AG09319 (cell line): ENCODE data around the gene CCNYL1.
"Not testable (repeated sequence)": the region's sequence is repeated elsewhere in the genome, so short reads cannot be mapped to it uniquely, and the experiment has no call there.

Experiments used
- DNase-seq: peaks from one replicate; pipeline ENCODE4 v3.0.0-alpha.2; 2010; ENCODE audit warnings: low read depth; ENCODE audit errors: extremely low read depth
- TF ChIP-seq, protein P1 (sequence below): IDR thresholded peaks from 2 replicates; pipeline ENCODE4 v1.5.1; 2011; ENCODE audit warnings: low read depth, mild to moderate bottlenecking, inconsistent platforms, low read length, moderate library complexity

Gene CCNYL1

GRCh38 chr2:207704671-207705070 lies 6.8 kb upstream of the CCNYL1 start:
- DNase-seq: no peak
- TF ChIP-seq, protein P1, sequence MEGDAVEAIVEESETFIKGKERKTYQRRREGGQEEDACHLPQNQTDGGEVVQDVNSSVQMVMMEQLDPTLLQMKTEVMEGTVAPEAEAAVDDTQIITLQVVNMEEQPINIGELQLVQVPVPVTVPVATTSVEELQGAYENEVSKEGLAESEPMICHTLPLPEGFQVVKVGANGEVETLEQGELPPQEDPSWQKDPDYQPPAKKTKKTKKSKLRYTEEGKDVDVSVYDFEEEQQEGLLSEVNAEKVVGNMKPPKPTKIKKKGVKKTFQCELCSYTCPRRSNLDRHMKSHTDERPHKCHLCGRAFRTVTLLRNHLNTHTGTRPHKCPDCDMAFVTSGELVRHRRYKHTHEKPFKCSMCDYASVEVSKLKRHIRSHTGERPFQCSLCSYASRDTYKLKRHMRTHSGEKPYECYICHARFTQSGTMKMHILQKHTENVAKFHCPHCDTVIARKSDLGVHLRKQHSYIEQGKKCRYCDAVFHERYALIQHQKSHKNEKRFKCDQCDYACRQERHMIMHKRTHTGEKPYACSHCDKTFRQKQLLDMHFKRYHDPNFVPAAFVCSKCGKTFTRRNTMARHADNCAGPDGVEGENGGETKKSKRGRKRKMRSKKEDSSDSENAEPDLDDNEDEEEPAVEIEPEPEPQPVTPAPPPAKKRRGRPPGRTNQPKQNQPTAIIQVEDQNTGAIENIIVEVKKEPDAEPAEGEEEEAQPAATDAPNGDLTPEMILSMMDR: no peak

- DNase-seq: no peak
- TF ChIP-seq, protein P1: no peak
These were observed 4.2 kb upstream of the CCNYL1 start for GRCh38 chr2:207706936-207707860.

- TF ChIP-seq, protein P1: no peak
- DNase-seq: no peak
These were observed 500 bp downstream of the CCNYL1 start for GRCh38 chr2:207711750-207712530.

GRCh38 chr2:207716056-207716455 lies 4.6 kb downstream of the CCNYL1 start:
- DNase-seq: no peak
- TF ChIP-seq, protein P1: no peak

DNA sequence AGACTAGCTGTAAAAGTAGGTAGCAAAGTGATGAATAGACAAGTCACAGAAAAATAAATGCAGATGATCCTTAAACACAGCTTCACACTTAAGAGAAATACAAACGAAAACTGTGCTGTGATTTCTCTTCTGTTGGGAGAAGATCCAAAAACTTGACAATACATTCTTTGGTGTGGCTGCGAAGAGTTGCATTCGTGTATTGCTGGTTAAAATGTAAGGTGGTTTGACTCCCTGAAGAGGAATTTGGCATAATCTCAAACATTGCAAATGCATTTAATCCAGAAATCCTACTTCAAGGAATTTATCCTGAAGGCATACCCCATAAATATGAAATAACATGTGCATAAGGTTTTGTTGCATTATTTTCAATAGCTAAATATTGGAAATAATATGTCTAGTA lies 7.1 kb downstream of the CCNYL1 start:
- TF ChIP-seq, protein P1: no peak
- DNase-seq: no peak

- TF ChIP-seq, protein P1: no peak
- DNase-seq: no peak
These were observed 7.6 kb downstream of the CCNYL1 start for GRCh38 chr2:207719008-207719407.

GRCh38 chr2:207719655-207720054 lies 8.2 kb downstream of the CCNYL1 start:
- not testable (repeated sequence) for DNase-seq
